HCEC 1CT (cell line): ENCODE data around the gene BFSP1.

ENCODE experiments used
- DNase-seq: peaks from one replicate; pipeline ENCODE4 v3.0.0-alpha.2; 2017

The BFSP1 gene

DNA sequence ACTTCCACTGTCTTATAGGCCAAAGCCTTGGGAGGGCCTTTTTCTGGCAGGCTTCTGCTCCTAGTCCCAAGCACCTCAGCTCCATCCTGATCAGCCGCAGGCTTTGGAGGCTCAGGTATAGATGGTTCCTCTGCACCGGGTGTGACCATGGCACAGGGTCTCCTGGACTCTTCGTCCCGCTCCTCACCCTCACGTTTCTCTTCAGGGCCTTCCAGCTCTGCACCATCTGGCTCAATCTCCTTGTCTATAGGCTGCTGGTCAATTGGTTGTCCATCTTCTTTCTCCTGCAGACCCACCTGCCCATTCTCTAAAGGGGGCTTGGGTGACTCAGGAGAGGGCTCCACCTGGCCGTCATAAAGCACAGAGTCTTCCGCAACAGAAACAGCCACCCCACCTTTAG, 37.0 kb downstream of the BFSP1 start:
- no peak for DNase-seq

DNA sequence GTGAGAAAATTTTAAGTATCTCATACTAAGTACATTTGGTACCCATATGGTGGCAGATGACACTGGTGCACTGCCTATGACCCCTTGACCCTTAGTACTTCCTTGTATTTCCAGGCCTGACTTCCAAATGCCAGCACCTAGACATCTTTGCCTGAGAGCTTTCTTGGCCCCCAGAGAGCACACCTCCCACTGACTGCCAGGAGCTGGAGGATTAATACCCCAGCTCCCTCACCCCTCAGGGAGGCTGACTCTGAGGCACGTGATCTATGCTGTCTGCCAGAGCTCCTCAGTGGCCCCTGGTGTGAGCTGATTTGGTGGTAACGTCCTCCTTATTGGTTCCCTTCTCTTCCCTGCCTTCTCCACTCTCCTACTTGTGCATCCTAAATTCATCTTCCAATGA, 38.0 kb downstream of the BFSP1 start:
- no peak for DNase-seq

DNA sequence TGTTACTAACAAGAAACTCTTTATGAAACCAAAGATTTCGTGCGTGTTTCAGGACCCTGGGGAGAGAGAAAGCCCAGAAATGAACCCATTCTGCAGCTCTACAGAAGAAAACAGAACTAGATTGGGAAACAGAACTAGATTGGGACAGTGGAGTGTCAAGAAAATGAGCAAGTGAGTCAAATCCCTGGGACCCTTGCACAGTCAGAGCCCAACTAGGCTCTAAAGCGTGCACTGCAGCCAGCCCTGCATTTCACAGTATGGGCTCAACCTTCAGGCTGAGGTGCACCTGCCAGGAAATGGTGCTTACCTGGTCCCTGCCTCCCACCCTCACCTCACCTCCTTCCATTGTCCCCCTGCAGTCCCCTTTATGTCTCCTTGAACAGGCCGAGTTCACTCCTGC, 39.7 kb downstream of the BFSP1 start:
- no peak for DNase-seq

DNA sequence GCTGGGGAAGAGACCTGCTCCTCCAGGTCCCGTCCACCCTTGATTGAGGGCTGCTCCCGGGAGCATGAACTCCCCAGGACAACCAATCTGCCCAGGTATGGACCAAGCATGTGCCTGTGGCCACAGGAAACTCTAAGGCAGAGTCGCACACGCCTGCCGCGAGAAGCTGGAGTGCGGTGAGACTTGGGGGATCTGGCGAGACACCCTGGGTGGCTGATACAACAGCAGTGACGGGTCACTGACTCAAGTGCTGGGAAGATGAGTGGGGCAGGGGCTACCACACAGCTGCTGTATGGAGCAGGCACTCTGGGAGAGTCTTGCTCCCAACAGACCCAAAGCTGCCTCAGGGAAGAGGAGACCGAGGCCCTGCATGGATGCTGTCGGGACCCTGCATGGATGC, 40.1 kb downstream of the BFSP1 start:
- no peak for DNase-seq

DNA sequence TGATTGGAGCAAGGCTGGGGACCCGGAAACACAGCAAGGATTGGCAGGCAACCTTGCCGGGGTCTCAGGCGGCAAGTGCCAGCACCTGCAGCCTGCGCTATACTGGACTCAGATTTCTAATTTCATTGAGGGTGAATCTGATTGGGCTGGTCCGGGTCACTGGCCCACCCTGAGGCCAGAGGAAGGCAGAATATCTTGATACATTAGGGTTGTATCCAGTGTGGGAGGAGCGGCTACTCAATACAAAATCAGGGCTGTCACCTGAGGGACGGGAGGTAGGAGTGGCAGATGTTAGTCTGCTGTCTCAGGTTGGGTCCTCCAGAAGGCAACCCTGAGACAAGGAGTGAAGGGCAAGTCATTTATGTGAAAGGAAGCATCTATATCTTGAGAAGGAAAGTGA, 40.7 kb downstream of the BFSP1 start:
- DNase-seq, result no peak

DNA sequence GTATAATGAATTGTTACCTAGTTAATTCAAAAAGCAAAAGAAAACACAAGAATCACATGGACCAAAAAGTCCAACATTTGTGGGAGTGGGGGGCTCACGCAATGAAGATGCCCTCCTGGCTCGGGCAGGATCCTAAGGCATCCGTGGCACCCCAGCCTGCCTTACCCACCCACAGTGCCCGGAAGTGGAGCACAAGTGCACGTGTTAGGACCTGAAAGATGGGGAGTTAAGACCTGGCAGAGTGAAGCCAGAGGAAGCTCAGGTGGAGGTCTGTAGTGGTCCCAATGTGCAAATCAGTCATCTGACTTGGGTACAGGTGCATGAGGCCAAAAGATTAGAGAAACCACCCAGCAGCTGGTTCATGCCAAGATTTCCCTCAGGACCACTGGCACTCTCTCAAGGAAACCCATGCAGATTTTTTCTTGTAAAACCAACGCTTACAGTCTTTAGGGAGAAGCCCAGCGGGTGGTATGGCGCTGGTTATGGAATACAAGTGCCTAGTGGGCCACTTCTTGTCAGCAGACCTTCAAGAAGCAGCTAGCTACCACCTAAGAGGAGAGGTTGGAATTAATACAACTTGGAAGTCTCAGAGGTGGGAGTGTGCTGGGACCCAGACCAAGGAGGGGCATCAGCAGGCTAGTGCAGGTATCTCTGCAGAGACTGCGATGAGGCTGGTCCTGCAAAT, 42.1 kb downstream of the BFSP1 start:
- DNase-seq, result no peak

DNA sequence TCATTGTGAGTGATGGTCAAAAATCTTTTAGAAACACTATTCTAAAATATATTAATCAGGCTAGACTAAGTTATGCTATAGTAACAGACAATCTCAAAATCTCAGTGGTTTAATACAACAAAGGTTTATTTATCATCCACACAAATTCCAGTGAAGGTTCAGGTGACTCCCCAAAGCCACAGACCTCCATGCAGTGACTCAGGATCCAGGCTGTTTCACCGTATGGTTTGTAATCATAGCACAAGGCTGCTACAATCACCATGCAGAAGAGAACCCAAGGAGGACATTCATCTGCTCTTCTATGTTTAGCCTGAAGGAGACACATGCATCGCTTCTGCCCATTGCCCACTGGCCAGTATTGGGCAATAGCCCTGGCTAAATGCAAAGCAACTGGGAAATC, 46.2 kb downstream of the BFSP1 start:
- no peak for DNase-seq

DNA sequence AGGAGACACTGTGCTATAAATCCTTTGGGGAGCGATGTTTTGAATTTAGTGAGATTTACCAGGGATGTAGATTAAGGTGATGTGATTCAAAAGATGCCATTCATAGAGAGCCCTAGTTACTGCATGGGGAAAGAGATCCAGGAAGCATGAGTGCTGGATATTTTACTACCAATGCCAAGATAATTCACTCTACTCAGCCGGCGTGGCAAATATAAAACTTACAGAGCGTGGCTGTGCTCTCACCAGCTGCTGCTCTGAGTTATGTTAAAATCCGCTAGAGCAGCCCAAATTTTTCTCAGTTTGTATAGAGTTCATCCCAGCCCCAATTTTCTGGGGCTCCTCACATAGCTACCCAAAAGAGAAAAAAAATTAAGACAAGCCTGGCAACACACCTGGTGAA, 48.6 kb downstream of the BFSP1 start:
- DNase-seq, result no peak

DNA sequence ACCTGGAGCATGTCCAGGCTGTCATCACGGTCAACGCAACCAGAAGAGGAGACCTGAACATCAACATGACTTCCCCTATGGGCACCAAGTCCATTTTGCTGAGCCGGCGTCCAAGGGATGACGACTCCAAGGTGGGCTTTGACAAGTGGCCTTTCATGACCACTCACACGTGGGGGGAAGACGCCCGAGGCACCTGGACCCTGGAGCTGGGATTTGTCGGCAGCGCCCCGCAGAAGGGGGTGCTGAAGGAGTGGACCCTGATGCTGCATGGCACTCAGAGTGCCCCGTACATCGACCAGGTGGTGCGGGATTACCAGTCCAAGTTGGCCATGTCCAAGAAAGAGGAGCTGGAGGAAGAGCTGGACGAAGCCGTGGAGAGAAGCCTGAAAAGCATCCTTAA, 49.5 kb downstream of the BFSP1 start:
- no peak for DNase-seq

DNA sequence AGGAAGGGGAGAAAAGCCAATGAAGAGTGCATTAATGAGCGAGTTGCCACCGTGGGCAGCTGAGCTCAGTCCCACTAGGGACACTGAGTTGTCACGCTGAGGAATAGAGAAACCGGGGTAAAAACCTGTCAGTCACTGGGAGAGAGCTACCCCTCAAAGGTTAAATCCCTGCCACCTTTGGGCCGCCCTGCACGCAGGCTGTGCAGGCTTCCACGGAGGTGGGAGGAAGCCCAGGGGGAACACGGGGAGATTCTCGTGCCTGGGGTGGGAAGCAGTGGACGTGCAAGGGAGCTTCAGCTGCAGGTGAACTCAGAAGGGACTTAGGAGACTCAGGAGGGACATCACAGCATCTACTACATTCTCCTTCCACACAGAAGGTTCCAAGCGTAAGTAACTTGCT, 50.5 kb downstream of the BFSP1 start:
- DNase-seq, result no peak

DNA sequence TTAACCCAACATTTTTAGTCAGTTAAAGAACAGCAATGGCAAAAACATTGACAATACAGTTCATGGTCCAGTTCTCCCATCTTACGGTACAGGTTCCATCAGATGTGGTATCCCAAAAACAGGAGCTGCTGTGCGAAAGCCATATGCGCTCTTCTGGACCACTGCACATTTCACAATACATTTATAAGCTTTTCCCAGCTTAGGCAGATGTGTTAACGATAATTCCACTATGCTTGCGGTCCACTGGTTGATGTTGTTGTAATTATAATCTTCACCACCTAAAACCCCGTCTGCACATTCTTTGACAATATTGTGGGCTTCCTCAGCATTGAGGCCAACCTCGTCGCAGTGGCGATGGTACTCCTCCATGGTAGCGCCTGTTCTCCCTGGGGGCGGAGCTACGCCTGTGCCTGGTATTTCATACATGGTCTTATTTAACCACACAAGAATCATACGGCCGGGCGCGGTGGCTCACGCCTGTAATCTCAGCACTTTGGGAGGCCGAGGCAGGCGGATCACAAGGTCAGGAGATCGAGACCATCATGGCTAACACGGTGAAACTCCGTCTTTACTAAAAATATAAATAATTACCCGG, 52.0 kb downstream of the BFSP1 start:
- DNase-seq, result no peak

DNA sequence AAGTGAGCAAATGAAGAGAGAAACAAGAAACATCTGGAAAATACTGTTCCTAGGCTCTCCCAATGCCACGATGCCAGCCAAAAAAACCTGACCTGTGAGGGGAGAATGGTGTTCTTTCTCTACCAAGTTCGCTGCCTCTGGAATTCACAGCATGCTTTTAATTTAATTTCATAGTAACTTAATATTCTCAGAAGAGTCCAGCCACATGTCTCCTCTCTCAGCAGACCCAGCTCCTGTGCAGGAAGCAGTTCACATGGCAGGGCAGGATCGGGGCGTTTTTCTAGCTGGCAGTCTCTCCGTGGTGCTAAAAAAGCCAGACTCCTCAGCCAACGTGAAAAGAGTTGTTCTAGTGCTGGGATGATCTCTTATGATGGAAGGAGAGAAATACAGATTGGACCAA, 57.5 kb downstream of the BFSP1 start:
- DNase-seq, result no peak

DNA sequence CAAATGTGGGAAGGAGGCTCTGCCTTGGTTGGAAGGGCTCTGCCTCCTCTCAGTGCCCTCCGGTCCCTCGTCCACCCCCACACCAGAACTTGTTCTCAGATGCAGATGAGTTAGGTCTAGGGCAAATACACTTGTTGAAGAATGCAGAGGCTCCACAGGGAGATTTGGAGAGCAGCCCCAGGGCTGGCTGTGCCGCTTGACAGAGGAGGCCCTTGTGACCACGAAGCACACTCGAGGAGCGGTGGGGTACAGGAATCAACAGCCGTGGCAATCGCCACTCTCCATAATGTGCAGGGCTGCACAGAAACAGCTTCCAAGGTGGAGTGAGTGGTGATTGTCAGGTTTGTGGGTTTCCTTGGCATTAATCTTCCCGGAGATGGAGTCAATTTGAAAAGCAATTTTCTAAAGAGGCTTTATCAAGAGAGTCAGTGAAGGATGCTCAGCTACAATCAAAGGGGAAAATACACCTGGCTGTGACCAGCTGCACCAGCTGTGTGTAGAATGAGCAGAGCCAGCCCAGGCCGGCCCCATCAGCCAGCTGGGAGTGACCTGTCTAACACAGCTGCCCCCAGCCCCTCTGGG, 59.5 kb downstream of the BFSP1 start:
- no peak for DNase-seq

DNA sequence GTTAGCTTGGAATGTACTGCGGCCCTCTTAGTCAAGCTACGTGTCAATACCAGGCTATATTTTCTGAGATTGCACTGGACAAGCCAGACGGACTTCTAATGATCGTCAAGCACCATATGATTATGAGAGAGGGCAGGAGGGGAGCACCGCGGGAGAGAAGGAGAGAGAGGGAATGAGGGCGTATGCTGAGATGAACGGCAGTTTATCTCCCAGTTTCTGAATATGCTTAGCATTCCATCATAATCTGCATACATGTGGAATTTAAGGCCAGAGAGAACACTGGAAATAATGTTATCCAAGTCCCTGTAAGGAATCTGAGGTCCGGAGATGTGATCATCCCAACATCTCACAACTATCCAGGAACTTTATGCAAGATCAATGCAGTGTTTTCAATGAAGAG, 60.2 kb downstream of the BFSP1 start:
- DNase-seq, result no peak

DNA sequence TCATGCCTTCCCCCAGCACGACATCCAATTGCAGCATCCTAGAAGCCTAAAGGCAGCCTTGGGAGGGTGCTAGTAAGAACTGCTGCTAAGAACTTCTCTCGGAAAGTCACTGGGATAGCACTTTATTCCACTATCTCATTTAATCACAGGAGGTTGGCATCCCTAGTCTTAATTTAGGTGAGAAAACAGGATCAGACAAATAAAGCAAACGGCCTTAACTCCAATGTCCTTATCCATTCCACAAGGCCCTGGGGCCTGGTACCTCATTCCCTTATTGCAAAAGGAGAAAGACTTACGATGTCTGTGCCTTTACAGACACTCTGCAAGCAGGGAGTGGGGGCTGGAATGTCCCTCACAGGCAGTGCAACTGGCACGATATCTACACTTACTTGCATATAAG, 60.7 kb downstream of the BFSP1 start:
- no peak for DNase-seq

DNA sequence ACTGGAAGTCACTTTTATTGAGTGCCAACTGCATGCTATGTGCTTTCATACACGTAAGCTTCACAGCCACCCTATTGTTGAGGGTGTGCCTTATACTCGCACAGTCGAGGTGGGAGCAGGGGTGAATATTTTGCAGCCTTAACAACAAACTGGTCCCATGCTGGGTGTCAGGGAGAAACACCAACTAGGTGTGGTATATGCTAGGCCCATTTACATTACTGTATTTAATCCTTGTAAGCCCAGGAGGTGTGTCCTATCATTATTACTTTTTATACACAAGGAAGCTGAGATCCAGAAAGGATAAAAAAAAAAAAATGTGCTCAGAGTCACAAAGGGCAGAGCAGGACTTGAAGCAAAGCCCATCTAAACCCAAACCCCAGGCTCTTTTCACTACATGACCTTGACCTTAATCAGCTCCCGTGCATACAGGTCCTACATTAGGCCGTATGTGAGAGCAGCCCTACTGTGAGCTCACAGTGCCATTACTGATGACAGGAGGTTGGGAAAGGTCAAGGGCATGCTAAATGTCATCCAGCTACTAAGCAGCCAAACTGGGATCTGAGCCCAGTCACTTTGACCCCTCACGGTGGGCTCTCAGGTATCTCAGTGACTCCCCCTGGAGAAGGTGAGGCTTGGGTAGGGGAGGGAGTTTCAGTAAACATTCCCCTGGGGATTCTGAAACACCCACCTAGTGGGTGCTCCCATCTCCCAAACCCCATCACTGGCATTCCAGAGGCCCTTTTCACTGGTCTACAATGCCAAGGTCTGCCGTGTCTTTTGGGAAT, 61.7 kb downstream of the BFSP1 start:
- no peak for DNase-seq

DNA sequence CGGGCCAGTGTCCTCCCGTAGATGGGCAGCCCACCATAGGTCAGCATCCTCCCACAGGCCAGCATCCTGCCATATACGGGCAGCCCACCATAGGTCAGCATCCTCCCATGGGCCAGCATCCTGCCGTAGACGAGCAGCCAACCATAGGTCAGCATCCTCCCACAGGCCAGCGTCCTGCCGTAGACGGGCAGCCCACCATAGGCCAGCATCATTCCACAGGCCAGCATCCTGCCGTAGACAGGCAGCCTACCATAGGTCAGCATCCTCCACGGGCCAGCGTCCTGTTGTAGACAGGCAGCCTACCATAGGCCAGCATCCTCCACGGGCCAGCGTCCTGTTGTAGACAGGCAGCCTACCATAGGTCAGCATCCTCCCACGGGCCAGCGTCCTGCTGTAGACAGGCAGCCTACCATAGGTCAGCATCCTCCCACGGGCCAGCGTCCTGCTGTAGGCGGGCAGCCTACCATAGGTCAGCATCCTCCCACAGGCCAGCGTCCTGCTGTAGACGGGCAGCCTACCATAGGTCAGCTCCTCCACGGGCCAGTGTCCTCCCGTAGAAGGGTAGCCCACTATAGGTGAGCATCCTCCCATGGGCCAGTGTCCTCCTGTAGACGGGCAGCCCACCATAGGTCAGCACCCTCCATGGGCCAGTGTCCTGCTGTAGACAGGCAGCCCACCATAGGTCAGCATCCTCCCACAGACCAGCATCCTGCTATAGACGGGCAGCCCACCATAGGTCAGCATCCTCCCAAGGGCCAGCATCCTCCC, 62.9 kb downstream of the BFSP1 start:
- no peak for DNase-seq

DNA sequence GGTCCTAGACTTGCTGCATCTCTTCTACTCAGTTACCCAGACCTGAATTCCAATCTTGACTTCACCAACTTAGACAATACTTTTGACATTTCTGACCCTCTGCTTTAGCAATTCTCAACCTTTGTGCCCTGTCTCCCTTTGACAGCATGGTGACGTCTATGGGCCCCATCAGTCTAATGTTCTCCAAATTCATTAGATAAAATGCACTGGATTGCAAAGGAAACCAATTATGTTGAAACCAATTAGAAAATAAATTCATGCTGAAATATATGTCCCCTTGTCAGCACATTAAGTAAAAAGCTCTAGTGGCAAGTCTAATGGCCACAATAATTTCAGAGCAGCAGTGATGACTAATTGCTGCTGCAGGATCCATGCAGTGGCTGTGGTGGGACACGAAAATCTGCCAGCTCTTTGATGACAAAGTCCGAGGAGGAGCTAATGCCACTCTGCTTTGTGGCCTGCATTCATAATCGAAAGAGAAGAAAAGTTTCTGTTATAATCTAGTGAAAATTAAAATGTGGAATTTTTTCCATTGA, 64.0 kb downstream of the BFSP1 start:
- DNase-seq, result no peak

DNA sequence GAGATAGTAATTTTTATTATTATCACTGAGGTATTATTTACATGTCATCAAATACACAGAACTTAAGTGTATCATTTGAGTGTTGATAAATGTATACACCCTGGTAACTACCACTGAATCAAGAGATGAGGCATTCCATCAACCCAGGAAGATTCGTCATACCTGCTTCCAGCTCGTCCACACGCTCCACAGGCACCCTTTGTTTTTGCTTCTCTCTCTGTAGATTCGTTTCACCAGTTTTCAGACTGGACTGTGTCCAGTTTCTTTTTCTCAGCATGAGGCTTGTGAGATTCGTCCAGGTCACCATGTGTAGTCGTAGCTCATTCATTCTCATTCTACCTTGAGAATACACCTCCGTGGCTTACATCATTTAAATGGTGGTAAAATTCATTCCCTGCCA, 64.5 kb downstream of the BFSP1 start:
- DNase-seq, result no peak

DNA sequence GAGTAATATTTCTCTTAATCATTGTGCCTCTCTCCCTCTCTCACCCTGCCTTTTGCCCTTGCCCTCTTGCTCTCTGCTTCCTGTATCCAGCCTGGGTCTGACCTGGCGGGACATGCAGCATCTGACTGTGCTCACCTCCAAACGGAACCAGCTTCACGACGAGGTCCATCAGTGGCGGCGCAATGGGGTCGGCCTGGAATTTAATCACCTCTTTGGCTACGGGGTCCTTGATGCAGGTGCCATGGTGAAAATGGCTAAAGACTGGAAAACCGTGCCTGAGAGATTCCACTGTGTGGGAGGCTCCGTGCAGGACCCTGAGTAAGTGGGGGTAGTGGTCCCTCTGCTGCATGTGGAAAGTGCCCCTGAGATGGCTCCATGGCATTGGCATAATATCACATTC, 65.9 kb downstream of the BFSP1 start:
- no peak for DNase-seq

DNA sequence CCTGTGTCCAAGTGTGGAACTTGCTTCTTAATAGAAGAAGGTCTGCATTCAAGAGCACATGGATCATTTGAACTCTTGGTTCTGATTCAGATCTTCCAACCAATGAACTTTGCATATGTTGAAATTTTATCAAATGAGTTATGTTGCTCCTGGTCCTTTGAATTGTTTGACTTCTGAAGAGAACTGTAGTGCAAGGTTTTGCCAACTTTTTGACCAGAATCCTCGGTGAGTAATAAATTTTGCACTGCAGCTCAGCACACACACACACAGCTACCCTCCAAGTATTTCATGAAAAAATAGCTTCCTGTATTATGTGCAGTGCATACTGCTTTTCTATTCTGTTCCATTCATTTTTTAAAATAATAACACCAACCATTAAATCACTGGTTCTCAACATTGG, 67.5 kb downstream of the BFSP1 start:
- no peak for DNase-seq

DNA sequence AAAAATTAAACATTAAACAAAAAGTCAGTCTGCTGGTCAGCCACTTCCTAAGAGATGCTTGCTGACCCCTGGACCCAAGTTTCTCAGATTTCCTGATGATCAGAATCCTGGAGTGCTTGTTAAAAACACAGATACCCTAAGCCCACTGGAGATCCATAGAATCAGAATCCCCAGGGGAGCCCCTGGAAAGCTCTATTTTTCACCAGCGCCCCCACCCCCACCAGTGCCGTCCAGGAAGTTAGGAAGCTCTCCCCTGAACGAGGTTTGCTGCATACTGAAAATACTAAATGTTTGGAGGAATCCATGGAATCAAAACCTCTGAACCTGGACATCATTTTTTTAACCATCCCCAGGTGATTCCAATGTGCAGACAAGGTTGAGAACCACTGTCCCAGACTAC, 69.2 kb downstream of the BFSP1 start:
- no peak for DNase-seq

DNA sequence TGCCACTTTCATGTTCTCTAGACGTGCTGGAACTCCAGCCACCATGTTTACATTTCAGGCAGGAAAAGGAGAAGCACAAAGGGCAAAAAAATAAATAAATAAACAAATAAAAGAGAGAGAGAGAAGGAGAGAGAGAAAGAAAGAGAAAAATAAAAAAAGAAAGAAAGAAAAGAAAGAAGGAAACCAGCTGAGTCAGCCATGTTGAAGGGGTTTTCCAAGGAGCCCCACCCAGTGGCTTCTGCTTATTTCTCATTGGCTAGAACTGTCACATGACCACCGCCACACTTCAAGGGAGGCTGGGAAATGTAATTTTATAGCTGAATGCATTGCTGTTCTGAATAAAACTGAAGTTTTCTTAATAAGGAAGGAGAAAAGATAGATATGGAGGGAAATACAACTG, 71.1 kb downstream of the BFSP1 start:
- DNase-seq, result no peak
